Cardiac fibroblast (primary cell): ENCODE measurements around the gene CERS3.

Experiments
- DNase-seq, 2 donors: peaks; one replicate each; pipeline versions ENCODE4 v3.0.0 to v3.0.0-alpha.2; 2010; ENCODE audit warnings: low read depth in 2 of 2
- H3K4me3 ChIP-seq, 2 donors: replicated peaks in 1 of 2; 1 replicate in 1 of 2; 2 replicates in 1 of 2; pipeline ENCODE4 v1.5.1; 2011; ENCODE audit warnings: low read depth in 2 of 2, low read length in 2 of 2, mild to moderate bottlenecking in 2 of 2, moderate library complexity in 1 of 2
- CTCF ChIP-seq: IDR thresholded peaks from one replicate; pipeline ENCODE4 v1.5.1; 2011; ENCODE audit warnings: low read depth, mild to moderate bottlenecking, low read length, inconsistent platforms

Gene CERS3

GRCh38 chr15:100383302-100384107, 145.2 kb downstream of the CERS3 start:
- H3K4me3 ChIP-seq = no peak overlapping the region
- TF ChIP-seq CTCF = peak; percentile 28
- DNase-seq = peak; percentile 42 to 54

- no peak overlapping the region for H3K4me3 ChIP-seq
- TF ChIP-seq CTCF = no peak
- no peak for DNase-seq
Measured at GRCh38 chr15:100373942-100374341, 154.8 kb downstream of the CERS3 start.

GRCh38 chr15:100373120-100373896, 155.4 kb downstream of the CERS3 start:
- H3K4me3 ChIP-seq = no peak overlapping the region
- no peak for DNase-seq
- no peak for TF ChIP-seq CTCF

- DNase-seq = no peak
- no peak for TF ChIP-seq CTCF
- no peak overlapping the region for H3K4me3 ChIP-seq
Measured at GRCh38 chr15:100372739-100373119, 156.0 kb downstream of the CERS3 start.

GRCh38 chr15:100355342-100355741, 173.4 kb downstream of the CERS3 start:
- TF ChIP-seq CTCF = no peak
- H3K4me3 ChIP-seq = no peak overlapping the region
- no peak for DNase-seq

- DNase-seq = no peak
- no peak for TF ChIP-seq CTCF
- H3K4me3 ChIP-seq = no peak overlapping the region
Measured at GRCh38 chr15:100353449-100353848, 175.3 kb downstream of the CERS3 start.
